HG02943 (cell line): Measurements from ENCODE around the gene GALNT17.
"Not testable (repeated sequence)": the region's sequence is repeated elsewhere in the genome, so short reads cannot be mapped to it uniquely, and the experiment has no call there.

Source experiments
- ATAC-seq: cut with Tn5 transposase; IDR thresholded peaks from one replicate; pipeline ENCODE4 v1.9.1; 2021; ENCODE audit warnings: mild to moderate bottlenecking, low read depth, moderate library complexity; ENCODE audit not compliant: unreplicated experiment

GALNT17 gene

GRCh38 chr7:71157757-71158156 is 25.8 kb downstream of the GALNT17 start:
- ATAC-seq = no peak

- ATAC-seq = no peak
These were observed 33.8 kb downstream of the GALNT17 start for GRCh38 chr7:71165708-71166107.

GRCh38 chr7:71171476-71171875 is 39.5 kb downstream of the GALNT17 start:
- ATAC-seq = no peak

GRCh38 chr7:71173955-71174354 is 42.0 kb downstream of the GALNT17 start:
- no peak for ATAC-seq

GRCh38 chr7:71182438-71182935 is 50.5 kb downstream of the GALNT17 start:
- ATAC-seq = no peak

GRCh38 chr7:71184136-71184535 is 52.2 kb downstream of the GALNT17 start:
- ATAC-seq = no peak

GRCh38 chr7:71184609-71185008 is 52.7 kb downstream of the GALNT17 start:
- ATAC-seq = no peak

GRCh38 chr7:71186535-71187057 is 54.7 kb downstream of the GALNT17 start:
- ATAC-seq = no peak

- ATAC-seq = no peak
These were observed 59.8 kb downstream of the GALNT17 start for GRCh38 chr7:71191771-71192170.

- ATAC-seq = no peak
These were observed 61.3 kb downstream of the GALNT17 start for GRCh38 chr7:71193099-71193810.

- no peak for ATAC-seq
These were observed 66.4 kb downstream of the GALNT17 start for GRCh38 chr7:71198391-71198790.

- ATAC-seq = no peak
These were observed 66.9 kb downstream of the GALNT17 start for GRCh38 chr7:71198887-71199286.

GRCh38 chr7:71206184-71206583 is 74.2 kb downstream of the GALNT17 start:
- ATAC-seq = no peak

- ATAC-seq = no peak
These were observed 76.9 kb downstream of the GALNT17 start for GRCh38 chr7:71208881-71209280.

GRCh38 chr7:71209484-71209883 is 77.5 kb downstream of the GALNT17 start:
- ATAC-seq = not testable (repeated sequence)

GRCh38 chr7:71210220-71210619 is 78.3 kb downstream of the GALNT17 start:
- no peak for ATAC-seq

- not testable (repeated sequence) for ATAC-seq
These were observed 80.5 kb downstream of the GALNT17 start for GRCh38 chr7:71212433-71212832.

GRCh38 chr7:71216211-71216610 is 84.3 kb downstream of the GALNT17 start:
- ATAC-seq = no peak

GRCh38 chr7:71220210-71220695 is 88.3 kb downstream of the GALNT17 start:
- no peak for ATAC-seq

GRCh38 chr7:71221049-71221448 is 89.1 kb downstream of the GALNT17 start:
- no peak for ATAC-seq

- ATAC-seq = no peak
These were observed 89.6 kb downstream of the GALNT17 start for GRCh38 chr7:71221549-71221948.

GRCh38 chr7:71227126-71227525 is 95.2 kb downstream of the GALNT17 start:
- no peak for ATAC-seq
